Caco-2 (cell line): ENCODE results near the gene IPO13. TPM values are rescaled to one million over a fixed set of nuclear protein-coding genes. Genes with fewer than 3 reads are reported as not detected.
A peak's percentile ranks its signal among the peaks of the same experiment; 100 is the strongest.

ENCODE experiments used
- BruUV-seq: library from RNA; stranded (reverse); fragments of 400-500 nt; replicated peaks from 2 replicates; lab custom pipeline; 2021; lab: Mats Ljungman, UMichigan
- CTCF ChIA-PET: fragments of 300-600 bp; sonication (Branson Sonifier 250); formaldehyde crosslinking; loops from one replicate; lab custom pipeline; 2022; ENCODE audit warnings: antibody characterized with exemption; lab: Charles Lee
- POLR2A ChIA-PET: fragments of 300-600 bp; sonication (Branson Sonifier 250); formaldehyde crosslinking; loops from one replicate; lab custom pipeline; 2022; ENCODE audit warnings: antibody characterized with exemption; lab: Charles Lee
- DNase-seq, 2 experiments: peaks; one replicate each; pipeline versions ENCODE4 v3.0.0 to v3.0.0-alpha.2; 2020 to 2022
- H3K27me3 ChIP-seq: replicated peaks from 2 replicates; pipeline ENCODE4 v1.6.0; 2011; ENCODE audit warnings: low read length; ENCODE audit not compliant: control insufficient read depth, insufficient read depth
- H3K36me3 ChIP-seq: 2 replicates; pipeline ENCODE4 v1.5.1; 2011; ENCODE audit warnings: low read length; ENCODE audit not compliant: control insufficient read depth, insufficient read depth
- H3K4me1 ChIP-seq: fragments of 250-450 bp; sonication (Bioruptor Pico); 2 replicates; pipeline ENCODE4 v1.5.1; 2020; ENCODE audit warnings: mild to moderate bottlenecking
- H3K4me3 ChIP-seq: 2 replicates; pipeline ENCODE4 v1.5.1; 2011; ENCODE audit warnings: low read depth, mild to moderate bottlenecking, control low read depth, low read length
- H3K9me3 ChIP-seq: fragments of 250-450 bp; sonication (Bioruptor Pico); 2 replicates; pipeline ENCODE4 v1.5.1; 2020; ENCODE audit warnings: mild to moderate bottlenecking, moderate library complexity
- H3K27ac Mint-ChIP-seq: one replicate; pipeline ENCODE4 v1.8.0; 2022; ENCODE audit warnings: mixed read lengths; ENCODE audit not compliant: unreplicated experiment
- H3K27me3 Mint-ChIP-seq: one replicate; pipeline ENCODE4 v1.8.0; 2022; ENCODE audit warnings: mixed read lengths; ENCODE audit not compliant: insufficient read depth, unreplicated experiment
- H3K36me3 Mint-ChIP-seq: one replicate; pipeline ENCODE4 v1.8.0; 2022; ENCODE audit warnings: mild to moderate bottlenecking, mixed read lengths; ENCODE audit not compliant: insufficient read depth, unreplicated experiment
- H3K4me1 Mint-ChIP-seq: one replicate; pipeline ENCODE4 v1.8.0; 2022; ENCODE audit warnings: low read depth, mixed read lengths; ENCODE audit not compliant: unreplicated experiment
- H3K4me3 Mint-ChIP-seq: one replicate; pipeline ENCODE4 v1.8.0; 2022; ENCODE audit warnings: mild to moderate bottlenecking, moderate library complexity, mixed read lengths; ENCODE audit not compliant: unreplicated experiment
- H3K9me3 Mint-ChIP-seq: one replicate; pipeline ENCODE4 v1.8.0; 2022; ENCODE audit warnings: mixed read lengths; ENCODE audit not compliant: unreplicated experiment
- intact Hi-C: fragments of 100-400 bp; cut with micrococcal nuclease; formaldehyde crosslinking; loops from one replicate; pipeline ENCODE4 v1.10.0; 2022; ENCODE audit not compliant: unreplicated experiment
- total RNA-seq: library from RNA; stranded (reverse); gene quantifications from 2 replicates; pipeline ENCODE4 v1.2.3, GENCODE V29; 2022
- TF ChIP-seq, protein P1 (sequence below), 2 experiments: fragments of 200-600 bp in 1 of 2; IDR thresholded peaks; 1 replicate in 1 of 2; 2 replicates in 1 of 2; pipeline versions ENCODE4 v1.5.1 to v1.8.0; 2011 to 2022; ENCODE audit warnings: antibody characterized with exemption in 1 of 2, control low read depth in 1 of 2, inconsistent platforms in 1 of 2, low read depth in 1 of 2, low read length in 1 of 2, mild to moderate bottlenecking in 1 of 2, moderate library complexity in 1 of 2; ENCODE audit not compliant: insufficient read depth in 1 of 2, severe bottlenecking in 1 of 2, unreplicated experiment in 1 of 2

Gene IPO13
- total RNA-seq, 1 experiment from 2014 or later = 14.1 TPM

DNA sequence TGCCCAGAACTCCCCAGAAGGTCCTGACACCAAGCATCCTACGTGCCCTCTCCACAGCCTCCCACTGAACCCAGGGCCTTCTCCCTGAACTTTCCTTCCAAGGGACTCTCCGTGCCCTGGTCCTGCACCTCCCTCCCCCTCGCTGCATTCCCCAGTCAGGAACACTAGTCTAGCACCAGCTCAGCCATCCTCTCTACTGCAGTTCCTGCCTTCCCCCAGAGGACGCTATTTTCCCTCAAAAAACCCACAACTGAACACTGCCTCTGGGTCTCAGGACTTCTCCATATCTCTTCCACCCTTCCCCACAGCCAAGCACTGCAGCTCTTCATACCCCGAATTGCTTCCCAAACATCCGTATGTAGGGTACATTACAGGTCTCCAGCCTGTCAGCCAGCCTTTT lies 25.7 kb upstream of the IPO13 start:
- H3K9me3 ChIP-seq = no peaks in the 10 kb centered on the region
- Mint-ChIP-seq H3K9me3 (no peaks in the 10 kb centered on the region), H3K36me3 (no peaks in the 10 kb centered on the region), H3K27me3 (no peaks in the 10 kb centered on the region), H3K4me3 (no peak overlapping the region), H3K4me1 (peaks cover 8% of the 10 kb centered on the region), H3K27ac (peak overlapping the region; percentile 43)
- intact Hi-C loops = no loop called here
- POLR2A ChIA-PET = no interaction called here
- H3K27me3 ChIP-seq = no peaks in the 10 kb centered on the region
- CTCF ChIA-PET = no interaction called here
- no TSS peak for BruUV-seq
- TF ChIP-seq, protein P1, sequence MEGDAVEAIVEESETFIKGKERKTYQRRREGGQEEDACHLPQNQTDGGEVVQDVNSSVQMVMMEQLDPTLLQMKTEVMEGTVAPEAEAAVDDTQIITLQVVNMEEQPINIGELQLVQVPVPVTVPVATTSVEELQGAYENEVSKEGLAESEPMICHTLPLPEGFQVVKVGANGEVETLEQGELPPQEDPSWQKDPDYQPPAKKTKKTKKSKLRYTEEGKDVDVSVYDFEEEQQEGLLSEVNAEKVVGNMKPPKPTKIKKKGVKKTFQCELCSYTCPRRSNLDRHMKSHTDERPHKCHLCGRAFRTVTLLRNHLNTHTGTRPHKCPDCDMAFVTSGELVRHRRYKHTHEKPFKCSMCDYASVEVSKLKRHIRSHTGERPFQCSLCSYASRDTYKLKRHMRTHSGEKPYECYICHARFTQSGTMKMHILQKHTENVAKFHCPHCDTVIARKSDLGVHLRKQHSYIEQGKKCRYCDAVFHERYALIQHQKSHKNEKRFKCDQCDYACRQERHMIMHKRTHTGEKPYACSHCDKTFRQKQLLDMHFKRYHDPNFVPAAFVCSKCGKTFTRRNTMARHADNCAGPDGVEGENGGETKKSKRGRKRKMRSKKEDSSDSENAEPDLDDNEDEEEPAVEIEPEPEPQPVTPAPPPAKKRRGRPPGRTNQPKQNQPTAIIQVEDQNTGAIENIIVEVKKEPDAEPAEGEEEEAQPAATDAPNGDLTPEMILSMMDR (IDR thresholded peaks at IDR 0.05; ENCODE audit: insufficient read depth in 1 of 2, low read depth in 1 of 2, low read length in 1 of 2, severe bottlenecking in 1 of 2, unreplicated experiment in 1 of 2) = no peak
- no peak overlapping the region for H3K4me3 ChIP-seq
- H3K4me1 ChIP-seq = no peaks in the 10 kb centered on the region
- no peak for DNase-seq
- H3K36me3 ChIP-seq = no peaks in the 10 kb centered on the region

DNA sequence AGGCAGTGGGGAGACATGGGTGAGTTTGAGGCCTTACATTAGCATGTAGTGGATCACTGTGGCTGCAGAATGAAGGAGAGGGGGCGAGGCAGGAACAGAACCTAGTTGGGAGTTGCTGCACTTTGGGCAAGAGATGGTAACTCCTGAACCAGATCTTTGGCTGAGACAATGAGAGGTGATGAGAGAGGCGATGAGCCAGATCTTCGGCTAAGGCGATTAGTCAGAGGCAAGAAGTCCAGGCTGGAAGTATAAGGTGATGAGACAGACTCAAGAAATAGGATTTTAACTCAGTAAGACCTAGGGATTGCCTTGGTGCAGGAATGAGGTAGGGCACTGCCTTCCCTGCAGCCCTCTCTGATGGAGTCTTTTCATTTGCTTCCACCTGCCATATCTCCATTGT lies 22.2 kb upstream of the IPO13 start:
- no peaks in the 10 kb centered on the region for H3K9me3 ChIP-seq
- CTCF ChIA-PET = interaction anchor here (0.9 kb wide), 1 partner anchor 10 kb away, joined by 3 read pairs; no protein-coding TSS in a partner anchor
- no peak overlapping the region for H3K4me3 ChIP-seq

DNA sequence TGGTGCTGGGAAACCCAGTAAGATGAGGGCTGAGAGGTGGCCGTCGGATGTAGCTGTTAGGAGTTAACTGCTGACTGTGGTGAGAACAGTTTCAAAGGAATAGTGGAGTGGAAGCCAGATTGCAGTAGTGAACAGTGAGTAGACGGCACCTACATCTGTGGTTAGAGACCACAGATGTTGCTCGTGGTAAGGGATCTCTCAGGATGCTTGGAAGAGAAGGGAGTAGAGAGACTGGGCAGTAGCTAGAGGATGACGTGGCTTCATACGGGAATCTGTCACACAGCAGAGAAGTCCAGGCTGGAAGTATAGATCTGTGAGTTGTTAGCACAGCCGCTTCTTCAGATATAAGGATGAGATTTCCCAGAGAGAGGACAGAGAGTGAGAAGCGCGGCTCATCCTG lies 20.9 kb upstream of the IPO13 start:
- Histone ChIP-seq H3K9me3 (no peaks in the 10 kb centered on the region), H3K4me3 (no peak overlapping the region), H3K36me3 (no peaks in the 10 kb centered on the region), H3K27me3 (no peaks in the 10 kb centered on the region), H3K4me1 (no peaks in the 10 kb centered on the region)
- Mint-ChIP-seq H3K4me1 (peaks cover 8% of the 10 kb centered on the region), H3K9me3 (no peaks in the 10 kb centered on the region), H3K4me3 (no peak overlapping the region), H3K27ac (no peak overlapping the region), H3K27me3 (no peaks in the 10 kb centered on the region), H3K36me3 (no peaks in the 10 kb centered on the region)
- ChIA-PET CTCF (interaction anchor here (0.7 kb wide), 1 partner anchor 162 kb away, joined by 3 read pairs; no protein-coding TSS in a partner anchor), POLR2A (no interaction called here)
- TF ChIP-seq, protein P1 (IDR thresholded peaks at IDR 0.05; ENCODE audit: insufficient read depth in 1 of 2, low read depth in 1 of 2, low read length in 1 of 2, severe bottlenecking in 1 of 2, unreplicated experiment in 1 of 2) = no peak
- no TSS peak for BruUV-seq
- DNase-seq = no peak
- intact Hi-C loops = no loop called here

More for the DNA sequence above, 22.2 kb upstream of the IPO13 start:
- intact Hi-C loops = no loop called here
- POLR2A ChIA-PET = no interaction called here
- no peak overlapping the region for H3K27ac Mint-ChIP-seq
- BruUV-seq = no TSS peak
- H3K4me1 Mint-ChIP-seq = peaks cover 8% of the 10 kb centered on the region
- Histone ChIP-seq H3K27me3 (no peaks in the 10 kb centered on the region), H3K36me3 (no peaks in the 10 kb centered on the region), H3K4me1 (no peaks in the 10 kb centered on the region)
- no peak for DNase-seq
- no peaks in the 10 kb centered on the region for H3K9me3 Mint-ChIP-seq
- H3K27me3 Mint-ChIP-seq = no peaks in the 10 kb centered on the region
- no peak overlapping the region for H3K4me3 Mint-ChIP-seq
- H3K36me3 Mint-ChIP-seq = no peaks in the 10 kb centered on the region
- TF ChIP-seq, protein P1 (IDR thresholded peaks at IDR 0.05; ENCODE audit: insufficient read depth in 1 of 2, low read depth in 1 of 2, low read length in 1 of 2, severe bottlenecking in 1 of 2, unreplicated experiment in 1 of 2) = no peak
